Measurements from ENCODE around the gene MESP2. TPM values are rescaled to one million over a fixed set of nuclear protein-coding genes. Genes with fewer than 3 reads are reported as not detected.

The MESP2 gene
- total RNA-seq, 1 experiment from 2014 or later, result 0.28 TPM

DNA sequence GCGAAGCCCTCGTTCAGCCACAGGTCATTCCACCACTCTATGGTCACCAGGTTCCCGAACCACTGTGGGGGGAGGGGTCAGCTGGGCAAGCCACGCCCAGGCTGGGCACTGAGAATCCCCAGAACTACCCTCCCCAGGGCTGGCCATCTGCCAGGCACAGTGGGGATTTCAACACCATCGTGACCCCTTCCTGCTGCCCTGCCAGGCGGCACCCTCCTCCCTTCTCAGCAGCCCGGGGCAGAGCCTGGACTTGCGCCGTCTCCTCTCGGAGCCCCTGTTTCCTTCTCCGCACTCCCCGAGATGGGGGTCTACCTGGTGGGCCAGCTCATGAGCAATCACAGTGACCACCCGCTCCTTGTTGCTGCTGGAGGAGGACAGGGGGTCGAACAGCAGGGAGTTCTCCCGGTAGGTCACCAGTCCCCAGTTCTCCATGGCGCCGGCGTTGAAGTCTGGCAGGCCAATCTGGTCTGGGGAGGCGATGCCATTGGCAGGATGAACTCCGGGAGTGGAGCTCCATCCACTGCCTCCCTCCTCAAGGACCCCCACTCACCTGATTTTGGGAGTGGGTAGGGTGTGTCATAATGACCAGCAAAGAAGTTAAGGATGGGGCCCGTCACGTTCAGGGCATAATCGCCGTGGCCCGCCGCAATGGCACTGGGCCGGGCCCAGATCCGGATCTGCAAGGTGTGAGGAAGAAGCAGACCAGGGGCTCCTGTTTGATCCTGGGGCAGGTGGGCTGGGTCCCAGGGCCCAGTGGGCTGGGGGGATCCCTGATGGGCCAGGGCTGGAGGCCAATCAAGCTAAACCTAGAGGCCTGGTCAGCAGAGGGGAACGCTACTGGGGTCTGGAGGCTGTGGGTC, 28.0 kb downstream of the MESP2 start:
- Histone ChIP-seq H3K4ac (ENCODE audit: low read depth, low read length) (no peak overlapping the region), H2BK5ac (ENCODE audit: insufficient read length, low read length) (no peak overlapping the region), H4K8ac (replicated peaks; ENCODE audit: insufficient read length, low read depth, low read length) (no peak overlapping the region), H4K91ac (ENCODE audit: insufficient read length, low read depth, low read length) (no peak overlapping the region), H3K18ac (ENCODE audit: insufficient read length, low read depth, low read length) (no peak overlapping the region), H2AFZ (ENCODE audit: low read length) (no peak overlapping the region), H3K27ac (ENCODE audit: insufficient read length, low read depth, low read length) (no peak overlapping the region), H3T11ph (ENCODE audit: low read length) (no peak overlapping the region), H3K79me2 (ENCODE audit: insufficient read depth, low read length) (no peaks in the 10 kb centered on the region), H3K23ac (ENCODE audit: insufficient read length, low read depth, low read length) (no peak overlapping the region), H3K27me3 (ENCODE audit: insufficient read depth, low read length) (no peaks in the 10 kb centered on the region), H3K4me2 (ENCODE audit: insufficient read depth, insufficient read length, low read length) (no peak overlapping the region), H3K9ac (ENCODE audit: extremely low read depth, insufficient read length, low read length) (no peak overlapping the region), H2BK15ac (ENCODE audit: low read depth, low read length) (no peak overlapping the region), H3K56ac (ENCODE audit: insufficient read length, low read depth, low read length) (no peak overlapping the region), H3K79me1 (ENCODE audit: insufficient read depth, low read depth, low read length, poor library complexity, severe bottlenecking) (no peaks in the 10 kb centered on the region), H2AK5ac (ENCODE audit: insufficient read length, low read length) (no peak overlapping the region), H3K14ac (ENCODE audit: insufficient read depth, low read length) (no peak overlapping the region), H3K4me1 (ENCODE audit: insufficient read depth, low read length) (no peaks in the 10 kb centered on the region), H2BK120ac (ENCODE audit: low read depth, low read length, poor library complexity, severe bottlenecking) (no peak overlapping the region), H4K5ac (ENCODE audit: insufficient read length, low read depth, low read length) (no peak overlapping the region), H3K23me2 (ENCODE audit: insufficient read length, low read depth, low read length, poor library complexity, severe bottlenecking) (no peaks in the 10 kb centered on the region), H4K20me1 (ENCODE audit: control insufficient read depth, insufficient read depth, insufficient read length) (no peaks in the 10 kb centered on the region), H3K9me3 (ENCODE audit: control insufficient read depth, low read depth, low read length) (no peaks in the 10 kb centered on the region), H2BK12ac (ENCODE audit: insufficient read length, low read depth, low read length) (no peak overlapping the region), H2BK20ac (ENCODE audit: low read depth, low read length, poor library complexity, severe bottlenecking) (no peak overlapping the region)
- DNase-seq, result no peak
- H3K9me3 Mint-ChIP-seq, result no peaks in the 10 kb centered on the region
- H3K27ac Mint-ChIP-seq, result no peak overlapping the region; a peak in 1 of 7 replicates
- H3K36me3 Mint-ChIP-seq (ENCODE audit: insufficient read depth in 1 of 3, low read depth in 3 of 3), result no peaks in the 10 kb centered on the region
- no peak overlapping the region for H3K4me3 Mint-ChIP-seq
- TF ChIP-seq, protein P1, sequence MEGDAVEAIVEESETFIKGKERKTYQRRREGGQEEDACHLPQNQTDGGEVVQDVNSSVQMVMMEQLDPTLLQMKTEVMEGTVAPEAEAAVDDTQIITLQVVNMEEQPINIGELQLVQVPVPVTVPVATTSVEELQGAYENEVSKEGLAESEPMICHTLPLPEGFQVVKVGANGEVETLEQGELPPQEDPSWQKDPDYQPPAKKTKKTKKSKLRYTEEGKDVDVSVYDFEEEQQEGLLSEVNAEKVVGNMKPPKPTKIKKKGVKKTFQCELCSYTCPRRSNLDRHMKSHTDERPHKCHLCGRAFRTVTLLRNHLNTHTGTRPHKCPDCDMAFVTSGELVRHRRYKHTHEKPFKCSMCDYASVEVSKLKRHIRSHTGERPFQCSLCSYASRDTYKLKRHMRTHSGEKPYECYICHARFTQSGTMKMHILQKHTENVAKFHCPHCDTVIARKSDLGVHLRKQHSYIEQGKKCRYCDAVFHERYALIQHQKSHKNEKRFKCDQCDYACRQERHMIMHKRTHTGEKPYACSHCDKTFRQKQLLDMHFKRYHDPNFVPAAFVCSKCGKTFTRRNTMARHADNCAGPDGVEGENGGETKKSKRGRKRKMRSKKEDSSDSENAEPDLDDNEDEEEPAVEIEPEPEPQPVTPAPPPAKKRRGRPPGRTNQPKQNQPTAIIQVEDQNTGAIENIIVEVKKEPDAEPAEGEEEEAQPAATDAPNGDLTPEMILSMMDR (conservative IDR thresholded peaks at IDR 0.05), result no peak
- no CpG with 5 or more reads among the region's 29 CpGs for WGBS (ENCODE audit: extremely low coverage, insufficient read length, low lambda C conversion rate)
- peaks cover 3% of the 10 kb centered on the region for H3K27me3 Mint-ChIP-seq (ENCODE audit: low read depth)
- peaks cover 7 to 26% of the 10 kb centered on the region in 2 experiments; a peak in 3 of 4 replicates for H3K4me1 Mint-ChIP-seq
